Suprapubic skin (tissue), 3 donors: ENCODE data around the gene NUDT3.

ENCODE experiments used
- POLR2AphosphoS5 ChIP-seq, 3 donors: sonication (generic); formaldehyde crosslinking; IDR thresholded peaks; one replicate each; pipeline ENCODE4 v1.6.1; 2017; ENCODE audit warnings: antibody characterized with exemption in 3 of 3
- TF ChIP-seq, protein P1 (sequence below), 2 donors: fragments of 200-600 bp in 1 of 2; fragments of 450-650 bp in 1 of 2; sonication (generic) in 1 of 2; IDR thresholded peaks; one replicate each; pipeline ENCODE4 v1.5.1; 2016 to 2019; ENCODE audit warnings: antibody characterized with exemption in 2 of 2, mild to moderate bottlenecking in 1 of 2, moderate library complexity in 1 of 2

DNA sequence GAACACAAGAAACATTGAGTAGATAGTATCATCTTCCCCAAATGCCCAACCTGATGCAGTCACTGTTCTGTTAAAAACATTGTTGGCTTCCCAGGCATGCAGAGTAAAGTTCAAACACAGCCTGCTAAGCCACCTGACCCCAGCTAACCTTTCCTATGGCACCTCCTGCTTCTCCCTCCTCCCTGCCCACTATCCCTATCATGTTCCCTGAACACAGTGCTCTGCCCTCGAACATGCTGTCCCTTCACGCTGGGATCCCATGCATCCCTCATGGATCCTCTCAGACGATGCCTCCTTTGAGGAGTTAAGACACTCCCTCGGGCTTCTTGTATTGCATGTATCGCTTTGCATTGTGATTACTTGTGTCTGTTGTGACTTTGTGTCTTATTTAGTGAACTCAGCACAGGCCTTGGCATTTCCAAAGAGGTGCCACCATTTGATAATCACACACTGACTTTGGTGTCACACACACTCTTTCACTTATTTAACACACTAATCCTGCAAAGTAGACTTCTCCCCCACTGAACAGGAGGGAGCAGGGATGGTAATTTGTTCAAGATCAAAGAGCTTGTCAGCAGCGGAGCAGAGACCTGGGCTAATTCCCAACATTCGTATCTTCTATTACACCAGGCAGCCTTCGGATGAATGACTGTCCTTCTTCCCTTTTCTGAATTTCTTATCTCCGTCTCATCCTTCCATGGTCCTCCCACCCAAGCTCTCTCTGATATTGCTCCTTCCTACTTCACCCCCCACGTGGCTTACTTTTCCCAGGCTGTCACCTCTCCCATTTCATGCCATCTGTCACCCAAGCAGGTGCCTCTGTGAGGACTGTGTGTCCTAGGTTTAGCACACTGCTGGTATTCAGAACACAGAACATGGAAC is 115.3 kb downstream of the NUDT3 start:
- no peak for TF ChIP-seq POLR2AphosphoS5 (IDR thresholded peaks at IDR 0.05)
- TF ChIP-seq, protein P1, sequence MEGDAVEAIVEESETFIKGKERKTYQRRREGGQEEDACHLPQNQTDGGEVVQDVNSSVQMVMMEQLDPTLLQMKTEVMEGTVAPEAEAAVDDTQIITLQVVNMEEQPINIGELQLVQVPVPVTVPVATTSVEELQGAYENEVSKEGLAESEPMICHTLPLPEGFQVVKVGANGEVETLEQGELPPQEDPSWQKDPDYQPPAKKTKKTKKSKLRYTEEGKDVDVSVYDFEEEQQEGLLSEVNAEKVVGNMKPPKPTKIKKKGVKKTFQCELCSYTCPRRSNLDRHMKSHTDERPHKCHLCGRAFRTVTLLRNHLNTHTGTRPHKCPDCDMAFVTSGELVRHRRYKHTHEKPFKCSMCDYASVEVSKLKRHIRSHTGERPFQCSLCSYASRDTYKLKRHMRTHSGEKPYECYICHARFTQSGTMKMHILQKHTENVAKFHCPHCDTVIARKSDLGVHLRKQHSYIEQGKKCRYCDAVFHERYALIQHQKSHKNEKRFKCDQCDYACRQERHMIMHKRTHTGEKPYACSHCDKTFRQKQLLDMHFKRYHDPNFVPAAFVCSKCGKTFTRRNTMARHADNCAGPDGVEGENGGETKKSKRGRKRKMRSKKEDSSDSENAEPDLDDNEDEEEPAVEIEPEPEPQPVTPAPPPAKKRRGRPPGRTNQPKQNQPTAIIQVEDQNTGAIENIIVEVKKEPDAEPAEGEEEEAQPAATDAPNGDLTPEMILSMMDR (IDR thresholded peaks at IDR 0.05): no peak
